Mesenchymal stem cell (in vitro differentiated cells and primary cell): ENCODE data around the gene PRC1.

Experiments
- DNase-seq: peaks from one replicate; pipeline ENCODE4 v3.0.0-alpha.2; 2013
- H2AFZ ChIP-seq: one replicate; pipeline ENCODE4 v1.6.1; 2013; ENCODE audit warnings: low read depth, mild to moderate bottlenecking, control low read depth, inconsistent platforms, low read length, moderate library complexity
- H2AK5ac ChIP-seq: 2 replicates; pipeline ENCODE4 v1.6.1; 2013; ENCODE audit warnings: low read length, moderate library complexity, mild to moderate bottlenecking, inconsistent platforms; ENCODE audit not compliant: severe bottlenecking
- H2BK120ac ChIP-seq: one replicate; pipeline ENCODE4 v1.6.1; 2013; ENCODE audit warnings: low read depth, mild to moderate bottlenecking, inconsistent platforms, low read length, moderate library complexity
- H2BK12ac ChIP-seq, 2 experiments: one replicate each; pipeline ENCODE4 v1.6.1; 2013; ENCODE audit warnings: inconsistent platforms in 2 of 2, low read length in 2 of 2, mild to moderate bottlenecking in 2 of 2, moderate library complexity in 2 of 2, control low read depth in 1 of 2
- H2BK15ac ChIP-seq: one replicate; pipeline ENCODE4 v1.6.1; 2013; ENCODE audit warnings: mild to moderate bottlenecking, low read depth, inconsistent platforms; ENCODE audit not compliant: poor library complexity, severe bottlenecking
- H2BK5ac ChIP-seq: 2 replicates; pipeline ENCODE4 v1.6.1; 2013; ENCODE audit warnings: low read depth, mild to moderate bottlenecking, low read length, control low read depth, inconsistent platforms; ENCODE audit not compliant: poor library complexity, severe bottlenecking
- H3K14ac ChIP-seq, 2 experiments: one replicate each; pipeline ENCODE4 v1.6.1; 2013; ENCODE audit warnings: inconsistent platforms in 2 of 2, low read length in 2 of 2, control low read depth in 1 of 2, mild to moderate bottlenecking in 1 of 2, moderate library complexity in 1 of 2
- H3K18ac ChIP-seq, 2 experiments: one replicate each; pipeline ENCODE4 v1.6.1; 2013; ENCODE audit warnings: inconsistent platforms in 2 of 2, low read length in 2 of 2, control low read depth in 1 of 2, low read depth in 1 of 2, mild to moderate bottlenecking in 1 of 2
- H3K23ac ChIP-seq, 2 experiments: one replicate each; pipeline ENCODE4 v1.6.1; 2013; ENCODE audit warnings: inconsistent platforms in 2 of 2, low read length in 2 of 2, mild to moderate bottlenecking in 2 of 2, moderate library complexity in 2 of 2, control low read depth in 1 of 2
- H3K27ac ChIP-seq: 2 replicates; pipeline ENCODE4 v1.5.1; 2013; ENCODE audit warnings: mild to moderate bottlenecking, moderate library complexity, low read length, control low read depth, inconsistent platforms; ENCODE audit not compliant: poor library complexity, severe bottlenecking
- H3K27me3 ChIP-seq, 2 experiments: 2 replicates each; pipeline versions ENCODE4 v1.6.1 to v1.7.0; 2013; ENCODE audit warnings: low read length in 2 of 2, mild to moderate bottlenecking in 2 of 2, moderate library complexity in 2 of 2, control low read depth in 1 of 2, inconsistent platforms in 1 of 2; ENCODE audit not compliant: control insufficient read depth in 1 of 2, insufficient read depth in 1 of 2
- H3K36me3 ChIP-seq, 2 experiments: 2 replicates each; pipeline versions ENCODE4 v1.6.1 to v1.7.0; 2013; ENCODE audit warnings: low read length in 2 of 2, control low read depth in 1 of 2, inconsistent platforms in 1 of 2, low read depth in 1 of 2, mild to moderate bottlenecking in 1 of 2; ENCODE audit not compliant: insufficient read depth in 2 of 2, control insufficient read depth in 1 of 2
- H3K4ac ChIP-seq, 2 experiments: one replicate each; pipeline ENCODE4 v1.6.1; 2013; ENCODE audit warnings: inconsistent platforms in 2 of 2, low read length in 2 of 2, mild to moderate bottlenecking in 2 of 2, moderate library complexity in 2 of 2, control low read depth in 1 of 2, low read depth in 1 of 2
- H3K4me1 ChIP-seq: 2 replicates; pipeline ENCODE4 v1.6.1; 2013; ENCODE audit warnings: low read depth, low read length, control low read depth; ENCODE audit not compliant: control insufficient read depth, insufficient read depth
- H3K4me2 ChIP-seq: 2 replicates; pipeline ENCODE4 v1.6.1; 2013; ENCODE audit warnings: low read length, mild to moderate bottlenecking, inconsistent platforms; ENCODE audit not compliant: poor library complexity, severe bottlenecking
- H3K4me3 ChIP-seq, 2 experiments: 2 replicates each; pipeline versions ENCODE4 v1.5.1 to v1.7.0; 2013; ENCODE audit warnings: low read length in 2 of 2, mild to moderate bottlenecking in 2 of 2, control low read depth in 1 of 2, low read depth in 1 of 2; ENCODE audit not compliant: insufficient read depth in 1 of 2
- H3K79me1 ChIP-seq: replicated peaks from 2 replicates; pipeline ENCODE4 v1.6.1; 2013; ENCODE audit warnings: mild to moderate bottlenecking, control low read depth, low read length, inconsistent platforms; ENCODE audit not compliant: poor library complexity, severe bottlenecking
- H3K9ac ChIP-seq: 2 replicates; pipeline ENCODE4 v1.7.0; 2013; ENCODE audit warnings: mild to moderate bottlenecking, low read length, moderate library complexity
- H3K9me3 ChIP-seq: 2 replicates; pipeline ENCODE4 v1.7.0; 2013; ENCODE audit warnings: mild to moderate bottlenecking, low read length; ENCODE audit not compliant: control insufficient read depth
- H4K8ac ChIP-seq: one replicate; pipeline ENCODE4 v1.6.1; 2013; ENCODE audit warnings: inconsistent platforms, mild to moderate bottlenecking, low read length, moderate library complexity
- H4K91ac ChIP-seq: one replicate; pipeline ENCODE4 v1.6.1; 2013; ENCODE audit warnings: mild to moderate bottlenecking, low read length, inconsistent platforms
- WGBS: methylation state at CpG from one replicate; pipeline ENCODE4 v1.1.7; 2013; ENCODE audit warnings: mixed read lengths; 5-methylcytosine and 5-hydroxymethylcytosine counted together

Gene PRC1

GRCh38 chr15:90936823-90937222 lies 57.5 kb downstream of the PRC1 start:
- Histone ChIP-seq H3K4ac (no peak overlapping the region), H3K18ac (no peak overlapping the region), H2AK5ac (no peak overlapping the region), H3K4me3 (peak overlapping the region in 1 of 2 experiments; percentile 93), H3K9ac (peak overlapping the region; percentile 95), H2BK120ac (no peak overlapping the region), H3K23ac (no peak overlapping the region), H2BK15ac (no peak overlapping the region), H2AFZ (no peak overlapping the region), H3K9me3 (no peaks in the 10 kb centered on the region), H4K91ac (no peak overlapping the region), H3K79me1 (peaks cover 39% of the 10 kb centered on the region), H3K27me3 (no peaks in the 10 kb centered on the region), H4K8ac (no peak overlapping the region), H3K27ac (no peak overlapping the region), H3K4me2 (no peak overlapping the region), H2BK12ac (no peak overlapping the region), H2BK5ac (no peak overlapping the region), H3K14ac (no peak overlapping the region), H3K36me3 (peaks cover 35 to 48% of the 10 kb centered on the region in 2 experiments), H3K4me1 (peaks cover 24% of the 10 kb centered on the region)
- WGBS, result 90% methylated on average over 1 of the region's 1 CpG
- no peak for DNase-seq

GRCh38 chr15:90934949-90935751 lies 59.2 kb downstream of the PRC1 start, which contains the start of gene UNC45A:
Gene UNC45A, plus strand, starts transcription at chr15:90935285. Its CDS starts 40 bp downstream, at chr15:90935325.
- Histone ChIP-seq H2BK15ac (peak within 1 kb of the TSS; percentile 91), H3K4me1 (peaks cover 23% of the 10 kb centered on the region), H3K9ac (peak within 1 kb of the TSS; percentile 95), H2AK5ac (peak within 1 kb of the TSS; percentile 10), H3K14ac (peak within 1 kb of the TSS in 1 of 2 experiments; percentile 91), H3K27me3 (no peaks in the 10 kb centered on the region), H3K18ac (peak within 1 kb of the TSS; percentile 61 to 88), H3K23ac (peak within 1 kb of the TSS in 1 of 2 experiments; percentile 57), H3K79me1 (peaks cover 33% of the 10 kb centered on the region), H2AFZ (peak within 1 kb of the TSS; percentile 96), H3K4me3 (peak within 1 kb of the TSS; percentile 81 to 93), H2BK5ac (peak within 1 kb of the TSS; percentile 15), H3K4ac (peak within 1 kb of the TSS; percentile 56 to 77), H4K8ac (peak within 1 kb of the TSS; percentile 79), H2BK12ac (peak within 1 kb of the TSS in 1 of 2 experiments; percentile 47), H3K9me3 (no peaks in the 10 kb centered on the region), H3K4me2 (peak within 1 kb of the TSS; percentile 99), H3K27ac (peak within 1 kb of the TSS; percentile 39), H2BK120ac (no peak within 1 kb of the TSS), H3K36me3 (peaks cover 21 to 34% of the 10 kb centered on the region in 2 experiments), H4K91ac (peak within 1 kb of the TSS; percentile 71)
- peak; percentile 89 for DNase-seq
- WGBS, result under 1% methylated on average over 64 of the region's 65 CpGs

GRCh38 chr15:90934256-90934948 lies 59.9 kb downstream of the PRC1 start:
- Histone ChIP-seq H2AK5ac (peak overlapping the region; percentile 10), H3K14ac (no peak overlapping the region), H2BK5ac (no peak overlapping the region), H2BK15ac (no peak overlapping the region), H3K4me2 (peak overlapping the region; percentile 99), H3K9ac (peak overlapping the region; percentile 95), H4K8ac (no peak overlapping the region), H3K27ac (peak overlapping the region; percentile 13), H2AFZ (peak overlapping the region; percentile 96), H3K9me3 (no peaks in the 10 kb centered on the region), H3K4me1 (peaks cover 22% of the 10 kb centered on the region), H3K4me3 (peak overlapping the region; percentile 81 to 93), H4K91ac (no peak overlapping the region), H2BK12ac (no peak overlapping the region), H2BK120ac (no peak overlapping the region), H3K79me1 (peaks cover 29% of the 10 kb centered on the region), H3K36me3 (peaks cover 17 to 27% of the 10 kb centered on the region in 2 experiments), H3K23ac (no peak overlapping the region), H3K4ac (no peak overlapping the region), H3K18ac (peak overlapping the region in 1 of 2 experiments; percentile 50), H3K27me3 (no peaks in the 10 kb centered on the region)
- peak; percentile 84 for DNase-seq
- 2% methylated on average over 19 of the region's 19 CpGs for WGBS

GRCh38 chr15:90933301-90933700 lies 61.0 kb downstream of the PRC1 start:
- Histone ChIP-seq H3K9me3 (no peaks in the 10 kb centered on the region), H3K18ac (no peak overlapping the region), H2BK5ac (no peak overlapping the region), H2AK5ac (no peak overlapping the region), H2BK12ac (no peak overlapping the region), H3K79me1 (peaks cover 23% of the 10 kb centered on the region), H3K36me3 (peaks cover 8 to 17% of the 10 kb centered on the region in 2 experiments), H3K23ac (no peak overlapping the region), H2BK15ac (no peak overlapping the region), H3K4me2 (no peak overlapping the region), H4K91ac (no peak overlapping the region), H3K4ac (no peak overlapping the region), H2BK120ac (no peak overlapping the region), H3K27ac (no peak overlapping the region), H2AFZ (no peak overlapping the region), H3K14ac (no peak overlapping the region), H4K8ac (no peak overlapping the region), H3K4me3 (no peak overlapping the region), H3K9ac (peak overlapping the region; percentile 10), H3K4me1 (peaks cover 22% of the 10 kb centered on the region), H3K27me3 (no peaks in the 10 kb centered on the region)
- DNase-seq, result no peak
- WGBS, result 18% methylated on average over 1 of the region's 1 CpG
